PC-9 (cell line): ENCODE results near the gene TAS2R1. TPM values are rescaled to one million over a fixed set of nuclear protein-coding genes. Genes with fewer than 3 reads are reported as not detected.

Experiments used
- BruUV-seq: library from RNA; stranded (reverse); fragments of 400-500 nt; replicated peaks from 2 replicates; lab custom pipeline; 2021; lab: Mats Ljungman, UMichigan
- CTCF ChIA-PET: fragments of 300-600 bp; sonication (Branson Sonifier 250); formaldehyde crosslinking; loops from one replicate; lab custom pipeline; 2022; ENCODE audit warnings: antibody characterized with exemption; lab: Charles Lee
- POLR2A ChIA-PET: fragments of 300-600 bp; sonication (Branson Sonifier 250); formaldehyde crosslinking; loops from one replicate; lab custom pipeline; 2022; ENCODE audit warnings: antibody characterized with exemption; ENCODE audit not compliant: unreplicated experiment; lab: Charles Lee
- DNase-seq, 2 experiments: peaks; one replicate each; pipeline versions ENCODE4 v3.0.0 to v3.0.0-alpha.2; 2015 to 2022; ENCODE audit warnings: mixed read lengths in 1 of 2
- H2AFZ ChIP-seq: fragments of 200-600 bp; sonication (generic); 2 replicates; pipeline ENCODE4 v1.8.1; 2017; ENCODE audit warnings: antibody characterized with exemption
- H3F3A ChIP-seq: fragments of 200-600 bp; sonication (generic); 2 replicates; pipeline ENCODE4 v1.8.1; 2017; ENCODE audit warnings: antibody characterized with exemption, mild to moderate bottlenecking, low read depth; ENCODE audit not compliant: insufficient read depth
- H3K27ac ChIP-seq: fragments of 200-600 bp; sonication (generic); 2 replicates; pipeline ENCODE4 v1.6.1; 2016; ENCODE audit warnings: mixed run types
- H3K27me3 ChIP-seq: fragments of 200-600 bp; sonication (generic); 2 replicates; pipeline ENCODE4 v1.6.1; 2016; ENCODE audit warnings: low read depth, mixed run types; ENCODE audit not compliant: insufficient read depth
- H3K36me3 ChIP-seq: fragments of 200-600 bp; sonication (generic); 2 replicates; pipeline ENCODE4 v1.6.1; 2016; ENCODE audit warnings: low read depth, mixed run types
- H3K4me1 ChIP-seq: fragments of 200-600 bp; sonication (generic); replicated peaks from 2 replicates; pipeline ENCODE4 v1.6.1; 2016; ENCODE audit warnings: mixed run types; ENCODE audit not compliant: insufficient read depth
- H3K4me2 ChIP-seq: fragments of 200-600 bp; sonication (generic); 2 replicates; pipeline ENCODE4 v1.6.1; 2017; ENCODE audit warnings: mixed run types
- H3K4me3 ChIP-seq: fragments of 200-600 bp; sonication (generic); 2 replicates; pipeline ENCODE4 v1.6.1; 2016; ENCODE audit warnings: mixed run types
- H3K79me2 ChIP-seq: fragments of 200-600 bp; sonication (generic); 2 replicates; pipeline ENCODE4 v1.6.1; 2017; ENCODE audit warnings: low read depth, mixed run types
- H3K9me2 ChIP-seq: fragments of 200-600 bp; sonication (generic); 2 replicates; pipeline ENCODE4 v1.8.1; 2017; ENCODE audit warnings: mild to moderate bottlenecking; ENCODE audit not compliant: insufficient read depth
- H3K9me3 ChIP-seq: fragments of 200-600 bp; sonication (generic); 2 replicates; pipeline ENCODE4 v1.8.1; 2016; ENCODE audit warnings: low read depth; ENCODE audit not compliant: insufficient read depth
- H4K20me1 ChIP-seq: fragments of 200-600 bp; sonication (generic); 2 replicates; pipeline ENCODE4 v1.8.1; 2017; ENCODE audit not compliant: insufficient read depth
- CTCF ChIP-seq: fragments of 200-600 bp; sonication (generic); conservative IDR thresholded peaks from 2 replicates; pipeline ENCODE4 v1.6.1; 2017; ENCODE audit warnings: mixed run types, antibody characterized with exemption, mild to moderate bottlenecking, moderate library complexity
- EZH2 ChIP-seq: fragments of 200-600 bp; sonication (generic); IDR thresholded peaks from 2 replicates; pipeline ENCODE4 v1.8.0; 2017; ENCODE audit warnings: antibody characterized with exemption, low read depth
- intact Hi-C: fragments of 100-400 bp; cut with micrococcal nuclease; formaldehyde crosslinking; loops from one replicate; pipeline ENCODE4 v1.10.0; 2022; ENCODE audit not compliant: unreplicated experiment
- total RNA-seq: library from RNA; stranded (reverse); gene quantifications from 2 replicates; pipeline ENCODE4 v1.2.3, GENCODE V29; 2021

TAS2R1 gene
- total RNA-seq, 1 experiment from 2014 or later, result not detected

GRCh38 chr5:9657819-9658218 lies 27.7 kb upstream of the TAS2R1 start:
- intact Hi-C loops, result no loop called here

GRCh38 chr5:9655641-9656040 lies 25.5 kb upstream of the TAS2R1 start:
- H3K9me3 ChIP-seq, result no peaks in the 10 kb centered on the region
- H3K27me3 ChIP-seq, result no peaks in the 10 kb centered on the region
- no peak overlapping the region for H3K27ac ChIP-seq
- no peaks in the 10 kb centered on the region for H3K36me3 ChIP-seq
- no peaks in the 10 kb centered on the region for H3K79me2 ChIP-seq
- TF ChIP-seq CTCF, result no peak
- TF ChIP-seq EZH2, result no peak
- H3K4me3 ChIP-seq, result no peak overlapping the region
- BruUV-seq, result no TSS peak
- peaks cover 14% of the 10 kb centered on the region for H3K4me1 ChIP-seq
- H2AFZ ChIP-seq, result no peak overlapping the region
- no peaks in the 10 kb centered on the region for H4K20me1 ChIP-seq
- no peak overlapping the region for H3K4me2 ChIP-seq
- DNase-seq, result no peak
- ChIA-PET CTCF (no interaction called here), POLR2A (no interaction called here)
- intact Hi-C loops, result no loop called here
- H3K9me2 ChIP-seq, result no peaks in the 10 kb centered on the region
- no peaks in the 10 kb centered on the region for H3F3A ChIP-seq

More at GRCh38 chr5:9657819-9658218, 27.7 kb upstream of the TAS2R1 start:
- Histone ChIP-seq H3K27ac (no peak overlapping the region), H3F3A (no peaks in the 10 kb centered on the region), H3K9me2 (no peaks in the 10 kb centered on the region), H3K27me3 (no peaks in the 10 kb centered on the region), H2AFZ (no peak overlapping the region), H4K20me1 (no peaks in the 10 kb centered on the region), H3K4me3 (no peak overlapping the region), H3K4me2 (no peak overlapping the region), H3K36me3 (no peaks in the 10 kb centered on the region), H3K79me2 (no peaks in the 10 kb centered on the region), H3K4me1 (peaks cover 14% of the 10 kb centered on the region), H3K9me3 (no peaks in the 10 kb centered on the region)
- ChIA-PET CTCF (no interaction called here), POLR2A (no interaction called here)
- TF ChIP-seq CTCF, result no peak
- TF ChIP-seq EZH2, result no peak
- DNase-seq, result no peak
- no TSS peak for BruUV-seq

GRCh38 chr5:9654886-9655285 lies 24.7 kb upstream of the TAS2R1 start:
- TF ChIP-seq EZH2, result no peak
- TF ChIP-seq CTCF, result no peak
- intact Hi-C loops, result no loop called here
- no peak overlapping the region for H3K27ac ChIP-seq
- H3K79me2 ChIP-seq, result no peaks in the 10 kb centered on the region
- no peaks in the 10 kb centered on the region for H3K36me3 ChIP-seq
- H4K20me1 ChIP-seq, result no peaks in the 10 kb centered on the region
- H3K9me3 ChIP-seq, result no peaks in the 10 kb centered on the region
- ChIA-PET CTCF (no interaction called here), POLR2A (interaction anchor here (0.6 kb wide), 1 partner anchor 261 kb away, joined by 7 read pairs; no protein-coding TSS in a partner anchor)
- no peaks in the 10 kb centered on the region for H3K27me3 ChIP-seq
- no peak overlapping the region for H3K4me2 ChIP-seq
- H2AFZ ChIP-seq, result no peak overlapping the region
- H3K9me2 ChIP-seq, result no peaks in the 10 kb centered on the region
- no TSS peak for BruUV-seq
- peaks cover 14% of the 10 kb centered on the region for H3K4me1 ChIP-seq
- H3K4me3 ChIP-seq, result no peak overlapping the region
- H3F3A ChIP-seq, result no peaks in the 10 kb centered on the region
- no peak for DNase-seq
